T-cell (primary cell): Measurements from ENCODE around the gene PPDPF. TPM values are rescaled to one million over a fixed set of nuclear protein-coding genes. Genes with fewer than 3 reads are reported as not detected.
"Not testable (repeated sequence)": the region's sequence is repeated elsewhere in the genome, so short reads cannot be mapped to it uniquely, and the experiment has no call there.

Source experiments
- ATAC-seq, 4 experiments: fragments of 200-7000 bp in 3 of 4; fragments of 150-1000 bp in 1 of 4; cut with Tn5 transposase; replicated peaks in 1 of 4; 1 replicate in 3 of 4; 2 replicates in 1 of 4; pipeline ENCODE4 v1.10.0; 2021; ENCODE audit warnings: moderate library complexity in 3 of 4, mild to moderate bottlenecking in 2 of 4, moderate number of reproducible peaks in 1 of 4
- CTCF ChIA-PET, 2 donors: fragments of 300-600 bp; sonication (Branson Sonifier 250); formaldehyde crosslinking; loops; one replicate each; lab custom pipeline; 2022; ENCODE audit warnings: antibody characterized with exemption in 2 of 2; lab: Charles Lee
- POLR2A ChIA-PET, 2 donors: fragments of 300-600 bp; sonication (Branson Sonifier 250); formaldehyde crosslinking; loops; one replicate each; lab custom pipeline; 2022; ENCODE audit warnings: antibody characterized with exemption in 2 of 2; lab: Charles Lee
- DNase-seq, 35 experiments: peaks; one replicate each; pipeline versions ENCODE4 v3.0.0 to v3.0.0-alpha.2; 2013 to 2023
- H3K27ac ChIP-seq: one replicate; pipeline ENCODE4 v1.5.1; 2013; ENCODE audit warnings: low read length
- H3K27me3 ChIP-seq, 2 experiments: replicated peaks in 1 of 2; 1 replicate in 1 of 2; 2 replicates in 1 of 2; pipeline versions ENCODE4 v1.6.1 to v1.7.0; 2013; ENCODE audit warnings: low read length in 1 of 2, mixed read lengths in 1 of 2; ENCODE audit not compliant: control insufficient read depth in 2 of 2, insufficient read depth in 2 of 2; ENCODE audit errors: extremely low read depth in 1 of 2
- H3K36me3 ChIP-seq, 2 donors: 1 replicate in 1 of 2; 2 replicates in 1 of 2; pipeline versions ENCODE4 v1.6.1 to v1.7.0; 2013; ENCODE audit warnings: low read length in 1 of 2; ENCODE audit not compliant: control insufficient read depth in 2 of 2, insufficient read depth in 1 of 2; ENCODE audit errors: extremely low read depth in 1 of 2
- H3K4me1 ChIP-seq, 2 experiments: 1 replicate in 1 of 2; 2 replicates in 1 of 2; pipeline versions ENCODE4 v1.6.1 to v1.7.0; 2013; ENCODE audit warnings: low read length in 2 of 2, mixed read lengths in 1 of 2; ENCODE audit not compliant: insufficient read depth in 2 of 2, control insufficient read depth in 1 of 2; ENCODE audit errors: extremely low read depth in 1 of 2
- H3K4me3 ChIP-seq, 2 donors: 1 replicate in 1 of 2; 2 replicates in 1 of 2; pipeline versions ENCODE4 v1.5.1 to v1.7.0; 2013; ENCODE audit warnings: mild to moderate bottlenecking in 2 of 2, low read length in 1 of 2, moderate library complexity in 1 of 2; ENCODE audit not compliant: control insufficient read depth in 1 of 2; ENCODE audit errors: extremely low read depth in 1 of 2
- H3K9me3 ChIP-seq: 2 replicates; pipeline ENCODE4 v1.7.0; 2013
- H3K27ac Mint-ChIP-seq, 2 donors: one replicate each; pipeline ENCODE4 v1.8.0; 2020 to 2021; ENCODE audit warnings: mild to moderate bottlenecking in 2 of 2, mixed read lengths in 2 of 2
- H3K27me3 Mint-ChIP-seq, 2 donors: one replicate each; pipeline ENCODE4 v1.8.0; 2021 to 2022; ENCODE audit warnings: mixed read lengths in 2 of 2
- H3K36me3 Mint-ChIP-seq: one replicate; pipeline ENCODE4 v1.8.0; 2021; ENCODE audit warnings: mixed read lengths
- H3K4me1 Mint-ChIP-seq, 3 donors: one replicate each; pipeline ENCODE4 v1.8.0; 2020 to 2022; ENCODE audit warnings: mixed read lengths in 3 of 3, mild to moderate bottlenecking in 1 of 3
- H3K4me3 Mint-ChIP-seq, 3 donors: one replicate each; pipeline ENCODE4 v1.8.0; 2020 to 2022; ENCODE audit warnings: mild to moderate bottlenecking in 3 of 3, mixed read lengths in 3 of 3, moderate library complexity in 3 of 3
- H3K9me3 Mint-ChIP-seq, 3 donors: one replicate each; pipeline ENCODE4 v1.8.0; 2020 to 2022; ENCODE audit warnings: mixed read lengths in 3 of 3
- whole genome bisulfite sequencing: methylation state at CpG from one replicate; pipeline ENCODE4 v1.1.5; 2013; ENCODE audit warnings: missing lambda C conversion rate; ENCODE audit not compliant: insufficient coverage; 5-methylcytosine and 5-hydroxymethylcytosine counted together
- total RNA-seq, 35 experiments: library from RNA in 6 of 35; stranded (reverse) in 6 of 35; fragments of 120-200 nt in 1 of 35; gene quantifications; one replicate each; pipeline versions ENCODE4 v1.2.1 to v1.2.4 and lab custom pipeline; 2013 to 2026

The PPDPF gene
- total RNA-seq, 5 donors from 2014 or later (not counting 1 experiment from before 2014, with no cell fraction given): 147 to 320 (median 300) TPM

DNA sequence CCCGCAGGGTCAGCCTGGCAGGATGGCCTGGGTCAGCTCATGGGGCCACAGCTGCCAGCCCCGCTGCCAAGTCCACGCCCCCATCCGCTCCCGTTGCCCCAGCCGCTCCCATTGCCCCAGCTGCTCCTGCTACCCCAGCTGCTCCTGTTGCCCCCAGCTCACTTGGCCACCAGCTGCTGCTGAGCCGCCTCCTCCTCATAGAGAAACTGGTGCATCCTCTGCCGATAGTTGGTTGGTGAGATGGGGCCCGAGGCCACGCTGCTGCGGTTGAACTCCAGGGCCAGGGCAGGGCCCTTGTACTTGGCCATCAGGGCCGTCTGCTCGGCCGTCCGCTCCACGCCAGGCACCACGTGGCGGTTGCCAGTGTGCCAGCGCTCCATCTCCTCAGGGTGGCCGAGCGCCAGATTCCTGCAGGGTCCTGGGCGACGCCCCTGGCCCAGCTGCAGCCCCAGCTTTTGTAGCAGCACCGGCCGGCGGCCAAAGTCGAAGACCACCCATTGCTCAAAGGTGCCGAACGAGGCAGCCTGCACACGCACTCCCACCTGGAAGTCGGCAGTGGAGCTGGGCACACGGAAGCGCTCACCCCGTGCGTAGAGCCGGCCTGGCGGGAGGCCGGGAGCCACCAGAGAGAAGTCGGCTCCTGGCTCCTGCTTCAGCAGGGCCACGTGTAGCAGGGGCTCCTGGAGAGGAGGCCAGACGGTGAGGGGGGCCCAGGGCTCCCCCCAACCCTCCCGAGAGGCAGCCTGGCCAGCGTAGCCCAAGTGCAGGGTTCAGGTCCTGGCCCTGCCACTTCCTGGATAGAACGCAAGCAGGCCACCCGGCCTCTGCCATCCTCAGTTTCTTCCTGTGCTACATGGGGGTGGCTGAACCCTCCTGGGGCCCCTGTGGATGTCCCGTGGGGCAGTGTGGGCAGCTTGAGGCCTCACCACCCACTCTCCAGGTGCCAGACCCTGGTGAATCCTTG lies 48.7 kb downstream of the PPDPF start:
- no peaks in the 10 kb centered on the region for H3K27me3 Mint-ChIP-seq
- no peak for ATAC-seq
- ChIA-PET CTCF (interaction anchor here in 1 of 2 donors (0.5 kb wide), 1 partner anchor 212 kb away, joined by 3 read pairs; no protein-coding TSS in a partner anchor), POLR2A (no interaction called here)
- H3K4me1 ChIP-seq: peaks cover 3 to 62% of the 10 kb centered on the region in 2 experiments
- DNase-seq: no peak
- H3K36me3 ChIP-seq: peaks cover 5 to 22% of the 10 kb centered on the region in 2 donors
- H3K27me3 ChIP-seq: peaks cover 0 to 23% of the 10 kb centered on the region in 2 experiments
- H3K4me3 Mint-ChIP-seq: peak overlapping the region in 2 of 3 donors; percentile 31 to 73
- no peak overlapping the region for H3K27ac Mint-ChIP-seq
- peaks cover 15 to 30% (median 23%) of the 10 kb centered on the region in 3 donors for H3K4me1 Mint-ChIP-seq
- no peaks in the 10 kb centered on the region for H3K9me3 ChIP-seq
- H3K36me3 Mint-ChIP-seq: peaks cover 7% of the 10 kb centered on the region
- peak overlapping the region in 1 of 2 donors; percentile 47 for H3K4me3 ChIP-seq
- H3K27ac ChIP-seq: no peak overlapping the region
- H3K9me3 Mint-ChIP-seq: no peaks in the 10 kb centered on the region
- WGBS: 83% methylated on average over 43 of the region's 46 CpGs

DNA sequence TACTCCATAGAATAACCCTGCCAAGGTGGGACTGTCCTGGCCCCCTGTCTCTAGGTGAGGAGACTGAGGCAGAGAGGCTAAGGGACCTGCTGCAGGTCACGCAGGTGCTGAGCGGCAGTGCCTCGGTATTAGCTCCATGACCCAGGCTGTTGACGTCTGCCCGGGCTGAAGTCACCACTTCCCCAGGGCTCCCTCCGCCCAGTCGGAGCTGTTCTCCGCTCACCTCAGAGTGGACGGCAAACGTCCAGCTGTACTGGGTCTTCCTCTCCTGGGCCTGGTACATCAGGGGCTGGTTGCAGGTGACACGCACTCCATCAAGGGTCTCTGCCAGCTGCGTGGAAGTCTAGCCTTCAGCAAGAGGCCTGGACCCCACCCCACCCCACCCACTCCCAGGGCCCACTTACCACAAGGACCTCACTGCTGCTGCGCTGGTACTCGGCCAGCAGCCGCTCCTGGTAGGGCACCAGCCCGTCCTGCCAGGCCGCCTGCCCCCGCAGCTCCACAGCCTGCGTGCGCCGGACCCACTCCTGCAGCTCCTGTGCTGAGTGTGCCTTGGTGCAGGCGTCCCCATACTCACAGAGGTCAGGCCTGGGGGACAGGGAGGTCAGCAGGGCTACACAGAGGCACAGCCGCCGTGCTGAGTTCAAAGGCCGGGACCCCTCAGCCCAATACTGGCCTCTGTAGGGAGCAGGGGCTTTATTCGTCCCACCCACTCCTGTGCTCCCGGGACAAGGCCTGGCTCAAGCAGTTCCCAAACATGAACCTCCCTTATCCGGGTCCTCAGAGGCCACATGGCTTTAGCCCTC lies 49.9 kb downstream of the PPDPF start:
- no peaks in the 10 kb centered on the region for H3K9me3 ChIP-seq
- no peak overlapping the region for H3K4me3 ChIP-seq
- no peak overlapping the region for H3K27ac ChIP-seq
- peak overlapping the region in 1 of 3 donors; percentile 73 for H3K4me3 Mint-ChIP-seq
- peaks cover 5 to 13% of the 10 kb centered on the region in 2 donors for H3K36me3 ChIP-seq
- ChIA-PET POLR2A (no interaction called here), CTCF (no interaction called here)
- ATAC-seq (no peak), DNase-seq (no peak)
- H3K36me3 Mint-ChIP-seq: peaks cover 3% of the 10 kb centered on the region
- H3K4me1 ChIP-seq: peaks cover 3 to 69% of the 10 kb centered on the region in 2 experiments
- H3K27me3 Mint-ChIP-seq: no peaks in the 10 kb centered on the region
- peaks cover 15 to 30% (median 24%) of the 10 kb centered on the region in 3 donors for H3K4me1 Mint-ChIP-seq
- peaks cover 0 to 33% of the 10 kb centered on the region in 2 experiments for H3K27me3 ChIP-seq
- WGBS: 95% methylated on average over 27 of the region's 28 CpGs
- H3K9me3 Mint-ChIP-seq: no peaks in the 10 kb centered on the region
- H3K27ac Mint-ChIP-seq: no peak overlapping the region

- Histone ChIP-seq H3K4me1 (peaks cover 3 to 69% of the 10 kb centered on the region in 2 experiments), H3K36me3 (peaks cover 3 to 11% of the 10 kb centered on the region in 2 donors), H3K27me3 (peaks cover 0 to 36% of the 10 kb centered on the region in 2 experiments)
- CTCF ChIA-PET, DNase-seq, H3K27ac ChIP-seq, POLR2A ChIA-PET, H3K4me3 Mint-ChIP-seq, H3K27me3 Mint-ChIP-seq, H3K9me3 Mint-ChIP-seq, ATAC-seq, H3K9me3 ChIP-seq, H3K4me3 ChIP-seq, H3K27ac Mint-ChIP-seq, H3K36me3 Mint-ChIP-seq: not testable (repeated sequence)
- H3K4me1 Mint-ChIP-seq: peaks cover 15 to 30% (median 24%) of the 10 kb centered on the region in 3 donors
- WGBS: no CpG with 5 or more reads among the region's 11 CpGs
These were observed 50.5 kb downstream of the PPDPF start for GRCh38 chr20:63571087-63571478.

Other genes with a start within 250 kb of the PPDPF start
- gene ARFGAP1, start 248.0 kb upstream of the PPDPF start, total RNA-seq: 100 to 1,000 TPM; 109 to 129 (median 122) TPM
- gene COL20A1, start 227.6 kb upstream of the PPDPF start, total RNA-seq: under 1 TPM in 3 of 5 donors, not detected in 2; 0.16 to 0.35 (median 0.23) TPM
- gene CHRNA4, start 159.4 kb upstream of the PPDPF start, total RNA-seq: not detected
- gene KCNQ2, start 48.1 kb upstream of the PPDPF start, total RNA-seq: under 1 TPM; 0.19 to 0.49 (median 0.32) TPM
- gene EEF1A2, start 21.7 kb upstream of the PPDPF start, total RNA-seq: 1 to 10 TPM in 3 of 5 donors, under 1 TPM in 2; 0.50 to 3.1 (median 1.1) TPM
- under 1 TPM; 0.15 to 0.47 (median 0.23) TPM for gene PTK6, start 16.6 kb downstream of the PPDPF start, total RNA-seq
- not detected for gene SRMS, start 27.0 kb downstream of the PPDPF start, total RNA-seq
- 1 to 10 TPM in 2 of 5 donors, under 1 TPM in 3; 0.38 to 1.8 (median 0.70) TPM for gene FNDC11, start 33.4 kb downstream of the PPDPF start, total RNA-seq
- 10 to 100 TPM; 31.6 to 73.0 (median 43.5) TPM for gene HELZ2, start 53.5 kb downstream of the PPDPF start, total RNA-seq
- gene GMEB2, start 106.3 kb downstream of the PPDPF start, total RNA-seq: 10 to 100 TPM; 20.7 to 30.3 (median 29.0) TPM
- 100 to 1,000 TPM in 3 of 5 donors, 10 to 100 TPM in 2; 92.9 to 121 (median 107) TPM for gene STMN3, start 132.7 kb downstream of the PPDPF start, total RNA-seq
- gene RTEL1, start 137.5 kb downstream of the PPDPF start, total RNA-seq: 10 to 100 TPM; 30.7 to 41.6 (median 36.8) TPM
- gene TNFRSF6B, start 175.9 kb downstream of the PPDPF start, total RNA-seq: 1 to 10 TPM in 2 of 5 donors, under 1 TPM in 2, not detected in 1; 0.37 to 1.5 (median 0.91) TPM
- 100 to 1,000 TPM in 2 of 5 donors, 10 to 100 TPM in 3; 58.5 to 102 (median 99.5) TPM for gene ARFRP1, start 187.2 kb downstream of the PPDPF start, total RNA-seq
- gene ZGPAT, start 187.3 kb downstream of the PPDPF start, total RNA-seq: 10 to 100 TPM; 42.7 to 71.0 (median 59.0) TPM
- 100 to 1,000 TPM; 144 to 248 (median 172) TPM for gene LIME1, start 215.9 kb downstream of the PPDPF start, total RNA-seq
- 100 to 1,000 TPM; 110 to 173 (median 135) TPM for gene SLC2A4RG, start 219.0 kb downstream of the PPDPF start, total RNA-seq